ENCODE measurements around the gene YRDC.

Gene YRDC

GRCh38 chr1:37764888-37765441 lies 43.0 kb downstream of the YRDC start, which contains the start of gene EPHA10:
TSS of gene EPHA10 (minus strand) at chr1:37765120. CDS start at chr1:37765066, 54 bp downstream.
- DNase-seq: no peak

GRCh38 chr1:37764414-37764825 lies 43.6 kb downstream of the YRDC start:
- peak in 1 of 2 donors; percentile 10 for DNase-seq

GRCh38 chr1:37763791-37764413 lies 44.1 kb downstream of the YRDC start:
- DNase-seq: no peak

- no peak for DNase-seq
Observed at GRCh38 chr1:37762516-37762915, 45.5 kb downstream of the YRDC start.

- no peak for DNase-seq
Observed at GRCh38 chr1:37761416-37762095, 46.5 kb downstream of the YRDC start.

GRCh38 chr1:37759451-37759850 lies 48.6 kb downstream of the YRDC start:
- DNase-seq: no peak

GRCh38 chr1:37755951-37756560 lies 52.0 kb downstream of the YRDC start:
- no peak for DNase-seq

- DNase-seq: no peak
Observed at GRCh38 chr1:37755290-37755689, 52.7 kb downstream of the YRDC start.

GRCh38 chr1:37753473-37754321 lies 54.3 kb downstream of the YRDC start:
- DNase-seq: no peak
